SW 1271 (cell line): ENCODE measurements around the gene TPCN1.

Experiments
- DNase-seq, 2 experiments: peaks; one replicate each; lab custom pipeline; 2025; lab: John Stamatoyannopoulos, UW

TPCN1 gene

GRCh38 chr12:113285679-113286610, 64.7 kb downstream of the TPCN1 start:
- no peak for DNase-seq

- no peak for DNase-seq
Observed at GRCh38 chr12:113286712-113287111, 65.4 kb downstream of the TPCN1 start.

- DNase-seq, result no peak
Observed at GRCh38 chr12:113287146-113287898, 66.1 kb downstream of the TPCN1 start.

- DNase-seq, result no peak
Observed at GRCh38 chr12:113287899-113288282, 66.6 kb downstream of the TPCN1 start.

GRCh38 chr12:113289361-113289760, 68.1 kb downstream of the TPCN1 start:
- no peak for DNase-seq

- DNase-seq, result no peak
Observed at GRCh38 chr12:113290506-113290905, 69.2 kb downstream of the TPCN1 start.

GRCh38 chr12:113291586-113291985, 70.3 kb downstream of the TPCN1 start:
- no peak for DNase-seq

- no peak for DNase-seq
Observed at GRCh38 chr12:113292091-113292490, 70.8 kb downstream of the TPCN1 start.

GRCh38 chr12:113292547-113292946, 71.3 kb downstream of the TPCN1 start:
- no peak for DNase-seq

GRCh38 chr12:113293100-113293499, 71.8 kb downstream of the TPCN1 start:
- no peak for DNase-seq

GRCh38 chr12:113295886-113296556, 74.8 kb downstream of the TPCN1 start:
- DNase-seq, result no peak

- no peak for DNase-seq
Observed at GRCh38 chr12:113296557-113297213, 75.4 kb downstream of the TPCN1 start.

GRCh38 chr12:113297214-113297587, 75.9 kb downstream of the TPCN1 start:
- no peak for DNase-seq

- no peak for DNase-seq
Observed at GRCh38 chr12:113297621-113298471, 76.6 kb downstream of the TPCN1 start.

- DNase-seq, result no peak
Observed at GRCh38 chr12:113298472-113298817, 77.2 kb downstream of the TPCN1 start.

GRCh38 chr12:113298861-113299545, 77.7 kb downstream of the TPCN1 start:
- DNase-seq, result no peak

- DNase-seq, result peak in 1 of 2 experiments; percentile 84
Observed at GRCh38 chr12:113299619-113300237, 78.5 kb downstream of the TPCN1 start.

GRCh38 chr12:113301811-113302210, 80.5 kb downstream of the TPCN1 start:
- DNase-seq, result no peak

- DNase-seq, result no peak
Observed at GRCh38 chr12:113302466-113302865, 81.2 kb downstream of the TPCN1 start.
